ENCODE results near the gene COL24A1.

DNA sequence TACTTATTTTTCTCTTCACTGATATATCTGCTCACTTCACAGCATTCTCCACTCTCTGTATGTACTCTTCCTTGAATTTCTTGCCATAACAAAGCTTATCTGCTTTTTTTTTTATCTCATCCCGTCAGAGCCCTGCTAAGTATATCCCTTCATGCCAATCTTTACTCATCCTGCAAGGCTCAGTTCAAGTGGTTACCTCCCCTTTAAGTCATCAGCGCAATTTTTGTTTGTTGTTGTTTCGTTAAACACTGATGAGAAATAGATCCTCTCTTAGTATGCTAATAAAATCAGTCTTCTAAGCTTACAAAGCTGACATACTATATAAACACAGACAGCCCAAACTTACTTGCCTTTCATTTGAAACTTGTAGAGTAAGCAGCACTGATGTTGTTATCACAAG lies 17.8 kb downstream of the COL24A1 start:
- TF ChIP-seq, protein P1, sequence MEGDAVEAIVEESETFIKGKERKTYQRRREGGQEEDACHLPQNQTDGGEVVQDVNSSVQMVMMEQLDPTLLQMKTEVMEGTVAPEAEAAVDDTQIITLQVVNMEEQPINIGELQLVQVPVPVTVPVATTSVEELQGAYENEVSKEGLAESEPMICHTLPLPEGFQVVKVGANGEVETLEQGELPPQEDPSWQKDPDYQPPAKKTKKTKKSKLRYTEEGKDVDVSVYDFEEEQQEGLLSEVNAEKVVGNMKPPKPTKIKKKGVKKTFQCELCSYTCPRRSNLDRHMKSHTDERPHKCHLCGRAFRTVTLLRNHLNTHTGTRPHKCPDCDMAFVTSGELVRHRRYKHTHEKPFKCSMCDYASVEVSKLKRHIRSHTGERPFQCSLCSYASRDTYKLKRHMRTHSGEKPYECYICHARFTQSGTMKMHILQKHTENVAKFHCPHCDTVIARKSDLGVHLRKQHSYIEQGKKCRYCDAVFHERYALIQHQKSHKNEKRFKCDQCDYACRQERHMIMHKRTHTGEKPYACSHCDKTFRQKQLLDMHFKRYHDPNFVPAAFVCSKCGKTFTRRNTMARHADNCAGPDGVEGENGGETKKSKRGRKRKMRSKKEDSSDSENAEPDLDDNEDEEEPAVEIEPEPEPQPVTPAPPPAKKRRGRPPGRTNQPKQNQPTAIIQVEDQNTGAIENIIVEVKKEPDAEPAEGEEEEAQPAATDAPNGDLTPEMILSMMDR (IDR thresholded peaks at IDR 0.05): no peak
- TF ChIP-seq EZH2 (IDR thresholded peaks at IDR 0.05; ENCODE audit: borderline replicate concordance, insufficient read depth, low read depth, low read length, poor library complexity, severe bottlenecking): no peak
